IPS-NIHi11 (cell line): Measurements from ENCODE around the gene FKBP5.

ENCODE experiments used
- DNase-seq: peaks from one replicate; pipeline ENCODE4 v3.0.0; 2012; ENCODE audit warnings: mixed read lengths, low spot score

Gene FKBP5

DNA sequence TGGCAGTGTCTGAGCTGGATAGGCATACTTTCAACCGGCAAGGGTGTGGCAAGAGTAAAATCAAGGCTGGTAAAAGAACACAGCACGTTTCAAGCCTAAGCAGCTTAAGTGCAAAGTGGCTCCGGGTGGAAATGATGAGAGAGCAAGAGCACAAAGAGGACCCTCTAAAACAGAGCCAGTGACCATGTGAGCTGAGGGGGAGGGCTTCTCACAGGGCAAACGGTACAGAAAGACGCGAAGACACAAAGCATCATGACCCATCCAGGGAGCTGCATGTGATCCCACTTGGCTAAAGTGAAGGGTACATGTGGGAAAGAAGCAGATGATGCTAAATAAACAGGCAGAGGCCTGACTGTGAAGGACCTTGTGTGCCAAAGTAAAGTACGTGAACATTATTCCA is 25.7 kb downstream of the FKBP5 start:
- no peak for DNase-seq

DNA sequence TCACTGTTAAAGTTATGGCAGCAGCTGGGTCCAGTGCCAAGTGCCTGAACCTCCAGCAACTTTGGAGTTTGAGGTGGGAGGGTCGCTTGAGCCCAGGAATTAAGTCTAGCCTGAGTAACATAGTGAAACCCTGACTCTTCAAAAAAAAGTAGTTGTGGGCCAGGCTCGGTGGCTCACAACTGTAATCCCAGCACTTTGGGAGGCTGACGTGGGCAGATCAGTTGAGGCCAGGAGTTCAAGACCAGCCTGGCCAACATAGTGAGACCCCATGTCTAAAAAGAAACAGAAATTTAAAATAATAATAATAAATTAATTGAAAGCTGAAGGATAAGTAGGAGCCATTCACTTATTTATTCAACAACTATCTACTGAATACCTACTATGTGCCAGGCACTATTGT is 33.8 kb downstream of the FKBP5 start:
- DNase-seq: no peak

DNA sequence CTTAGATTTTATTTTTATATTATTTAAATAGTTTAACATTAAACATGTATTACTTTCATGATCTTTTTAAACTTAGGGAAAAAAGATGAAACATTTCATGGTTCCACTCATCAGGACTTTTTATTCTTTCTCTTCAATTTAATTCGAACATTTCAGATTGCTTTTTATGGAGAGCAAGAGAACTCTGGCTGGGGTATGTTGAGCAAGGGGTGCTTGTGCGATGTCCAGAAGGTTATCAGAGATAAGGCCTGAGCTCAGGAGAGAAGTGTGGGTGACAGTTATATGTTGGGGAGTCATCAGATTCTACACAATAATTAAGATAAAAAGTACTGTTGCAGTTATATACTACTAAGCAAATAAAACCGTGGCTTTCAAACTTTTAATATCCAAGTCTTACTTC is 37.5 kb downstream of the FKBP5 start:
- DNase-seq: no peak

DNA sequence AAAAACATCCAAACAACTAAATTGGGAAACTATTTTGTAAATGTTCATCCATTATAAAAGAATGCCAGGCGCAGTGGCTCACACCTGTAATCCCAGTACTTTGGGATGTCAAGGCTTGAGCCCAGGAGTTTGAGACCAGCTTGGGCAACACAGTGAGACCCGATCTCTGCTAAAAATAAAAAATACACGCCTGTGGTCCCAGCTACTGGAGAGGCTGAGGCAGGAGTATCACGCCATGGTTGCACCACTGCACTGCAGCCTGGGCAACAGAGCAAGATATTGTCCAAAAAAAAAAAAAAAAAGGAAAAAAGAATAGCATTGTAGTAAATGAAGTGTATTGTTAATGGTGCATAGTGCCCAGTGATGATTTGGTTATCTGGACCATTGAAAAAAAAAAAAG is 38.7 kb downstream of the FKBP5 start:
- DNase-seq: no peak

DNA sequence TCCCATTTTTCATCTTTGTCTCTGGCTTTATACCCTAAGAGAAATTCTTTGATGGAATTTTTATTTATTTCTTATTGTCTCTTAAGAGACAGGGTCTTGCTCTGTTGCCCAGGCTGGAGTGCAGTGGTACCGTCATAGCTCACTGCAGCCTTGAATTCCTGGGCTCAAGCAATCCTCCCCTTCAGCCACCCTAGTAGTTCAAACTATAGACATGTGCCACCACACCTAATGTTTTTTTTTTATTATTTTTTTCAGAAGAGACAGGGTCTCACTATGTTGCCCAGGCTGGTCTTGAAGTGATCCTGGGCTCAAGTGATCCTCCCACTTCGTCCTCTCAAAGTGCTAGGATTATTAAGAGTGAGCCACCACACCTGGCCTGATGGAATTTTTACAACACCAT is 40.5 kb downstream of the FKBP5 start:
- DNase-seq: no peak

DNA sequence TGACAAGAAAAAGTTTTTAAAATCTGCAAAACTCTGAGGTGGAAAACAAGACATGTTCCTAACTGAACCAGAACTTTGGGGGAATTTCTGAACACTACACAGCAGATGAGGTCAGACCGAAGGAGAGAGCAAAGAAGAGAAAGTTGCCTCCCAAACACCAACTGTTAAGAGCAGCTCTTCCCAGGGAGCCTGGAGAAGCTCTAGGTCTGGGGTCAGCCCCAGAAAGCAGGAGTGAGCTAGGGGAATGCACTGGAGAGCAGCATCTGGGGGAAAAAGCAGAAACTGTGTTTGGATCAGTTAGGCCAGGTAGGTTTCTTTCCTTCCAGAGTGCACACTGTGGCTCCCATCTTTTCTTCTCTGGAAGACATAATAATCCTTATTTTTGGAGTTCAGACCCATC is 41.3 kb downstream of the FKBP5 start:
- DNase-seq: no peak

DNA sequence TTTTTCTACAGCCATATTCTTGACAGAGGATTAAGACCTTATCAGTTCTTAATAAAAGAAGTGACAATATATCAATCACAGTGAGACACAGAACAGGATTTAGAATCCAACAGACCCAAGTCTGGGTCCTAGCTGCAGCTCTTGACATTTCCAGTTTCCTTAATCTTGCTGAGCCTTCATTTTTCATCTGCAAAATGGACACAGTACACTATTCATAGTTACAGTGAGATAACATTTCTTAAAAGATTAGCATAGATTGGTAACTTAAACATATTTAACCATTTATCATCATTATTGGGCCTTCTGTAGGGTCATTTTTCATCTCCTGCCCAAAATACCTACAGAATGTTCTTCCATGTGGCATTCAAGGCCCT is 45.6 kb downstream of the FKBP5 start:
- DNase-seq: no peak

- DNase-seq: no peak
Observed at GRCh38 chr6:35642471-35643161, 46.1 kb downstream of the FKBP5 start.

DNA sequence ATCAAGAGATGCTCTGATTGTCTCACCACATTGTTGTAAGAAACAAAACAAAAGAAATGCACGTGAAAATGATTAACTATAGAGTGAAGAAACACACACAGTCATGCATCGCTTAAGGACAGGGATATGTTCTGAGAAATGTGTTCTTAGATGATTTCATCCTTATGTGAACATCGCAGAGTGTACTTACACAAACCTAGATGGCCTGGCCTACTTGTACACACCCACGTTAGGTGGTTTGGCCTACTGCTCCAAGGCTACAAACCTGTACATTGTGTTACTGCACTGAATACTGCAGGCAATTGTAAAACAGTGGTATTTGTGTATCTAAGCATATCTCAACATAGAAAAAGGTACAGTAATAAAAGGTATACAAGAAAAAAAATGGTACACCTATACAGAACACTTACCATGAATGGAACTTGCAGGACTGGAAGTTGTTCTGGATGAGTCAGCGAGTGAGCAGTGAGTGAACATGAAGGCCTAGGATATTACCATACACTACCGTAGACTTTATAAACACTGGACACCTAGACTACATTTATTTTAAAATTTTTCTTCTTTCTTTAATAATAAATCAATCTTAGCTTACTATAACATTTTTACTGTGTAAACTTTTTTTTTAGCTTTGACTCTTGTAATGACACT is 48.6 kb downstream of the FKBP5 start:
- no peak for DNase-seq

- no peak for DNase-seq
Observed at GRCh38 chr6:35638679-35639078, 50.0 kb downstream of the FKBP5 start.

DNA sequence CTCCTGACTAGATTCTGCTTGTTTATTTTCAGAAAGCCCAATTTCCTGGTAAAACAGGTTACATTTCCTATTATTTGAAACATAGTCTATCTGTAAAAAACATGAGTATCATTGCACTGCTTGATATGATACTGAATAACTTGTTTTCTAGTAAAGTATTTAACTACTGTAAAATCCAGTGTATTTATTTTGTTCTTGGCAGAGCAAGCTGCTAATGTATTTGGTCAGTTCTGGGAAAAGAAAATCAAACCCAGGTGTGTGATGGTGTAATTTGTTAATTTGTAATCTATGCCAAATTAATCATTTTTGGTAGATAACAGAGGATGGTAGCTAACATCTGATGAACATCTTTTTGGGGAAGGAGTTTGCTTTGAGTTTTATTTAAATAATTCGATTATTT is 50.8 kb downstream of the FKBP5 start:
- DNase-seq: no peak

GRCh38 chr6:35635601-35636597 is 52.8 kb downstream of the FKBP5 start:
- no peak for DNase-seq

DNA sequence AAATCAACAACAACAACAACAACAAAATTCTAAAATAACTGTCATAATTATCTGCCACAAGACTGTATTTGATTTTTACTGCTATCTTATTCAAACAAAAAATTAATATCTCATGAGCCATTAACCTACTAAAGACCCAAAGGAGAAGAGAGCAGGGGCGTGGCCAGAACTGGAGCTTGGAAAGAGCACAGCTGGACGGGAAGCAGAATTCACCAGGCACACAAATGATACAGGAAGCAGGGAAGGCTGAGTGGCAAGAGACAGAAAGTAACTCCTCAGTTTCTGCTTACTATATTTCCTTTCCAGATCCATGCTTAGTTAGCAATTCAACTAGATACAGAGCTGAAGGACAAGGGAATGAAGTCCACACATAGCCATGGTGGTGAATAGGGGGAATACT is 54.4 kb downstream of the FKBP5 start:
- DNase-seq: no peak

DNA sequence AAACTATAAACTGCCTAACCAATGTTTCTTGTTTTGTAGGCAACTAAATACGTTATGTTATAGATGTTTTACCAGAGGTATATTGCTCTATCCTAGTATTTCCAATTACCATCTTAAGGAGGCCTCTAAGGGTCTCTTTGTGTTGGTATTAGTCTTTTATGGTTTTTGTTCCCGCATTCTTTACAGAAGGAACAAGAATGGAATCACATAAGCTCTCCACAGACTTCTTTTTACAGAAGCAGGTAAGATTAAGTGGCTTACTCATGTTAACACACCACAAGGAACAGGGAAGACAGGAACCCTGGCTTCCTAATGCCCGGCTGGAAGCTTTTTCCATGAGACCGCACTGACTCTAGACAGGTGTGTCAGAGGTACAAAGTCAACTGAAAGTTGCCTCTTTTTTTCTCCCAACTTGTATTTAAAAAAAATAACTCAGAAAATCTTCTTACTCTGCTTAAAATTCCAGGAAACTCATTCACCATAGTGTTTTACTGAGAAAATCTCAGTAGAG is 55.1 kb downstream of the FKBP5 start:
- no peak for DNase-seq

DNA sequence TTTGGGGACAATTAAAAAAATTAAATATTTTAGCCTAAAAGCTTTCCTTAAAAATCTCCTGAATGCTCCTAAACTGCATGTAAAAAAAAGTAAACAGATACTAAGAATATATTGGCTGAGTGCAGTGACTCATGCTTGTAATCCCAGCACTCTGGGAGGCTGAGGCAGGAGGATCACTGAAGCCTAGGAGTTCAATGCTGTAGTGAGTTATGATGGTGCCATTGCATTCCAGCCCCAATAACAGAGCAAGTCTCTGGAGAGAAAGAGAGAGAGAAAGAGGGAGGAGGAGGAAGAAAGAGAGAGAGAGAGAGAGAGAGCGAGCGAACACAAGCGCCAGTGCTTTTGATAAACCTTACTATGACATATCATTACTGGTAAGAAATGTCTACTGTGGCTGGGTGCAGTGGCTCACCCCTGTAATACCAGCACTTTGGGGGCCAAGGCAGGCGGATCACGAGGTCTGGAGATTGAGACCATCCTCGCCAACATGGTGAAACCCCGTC is 58.8 kb downstream of the FKBP5 start:
- DNase-seq: no peak

GRCh38 chr6:35626401-35626800 is 62.3 kb downstream of the FKBP5 start:
- DNase-seq: no peak

DNA sequence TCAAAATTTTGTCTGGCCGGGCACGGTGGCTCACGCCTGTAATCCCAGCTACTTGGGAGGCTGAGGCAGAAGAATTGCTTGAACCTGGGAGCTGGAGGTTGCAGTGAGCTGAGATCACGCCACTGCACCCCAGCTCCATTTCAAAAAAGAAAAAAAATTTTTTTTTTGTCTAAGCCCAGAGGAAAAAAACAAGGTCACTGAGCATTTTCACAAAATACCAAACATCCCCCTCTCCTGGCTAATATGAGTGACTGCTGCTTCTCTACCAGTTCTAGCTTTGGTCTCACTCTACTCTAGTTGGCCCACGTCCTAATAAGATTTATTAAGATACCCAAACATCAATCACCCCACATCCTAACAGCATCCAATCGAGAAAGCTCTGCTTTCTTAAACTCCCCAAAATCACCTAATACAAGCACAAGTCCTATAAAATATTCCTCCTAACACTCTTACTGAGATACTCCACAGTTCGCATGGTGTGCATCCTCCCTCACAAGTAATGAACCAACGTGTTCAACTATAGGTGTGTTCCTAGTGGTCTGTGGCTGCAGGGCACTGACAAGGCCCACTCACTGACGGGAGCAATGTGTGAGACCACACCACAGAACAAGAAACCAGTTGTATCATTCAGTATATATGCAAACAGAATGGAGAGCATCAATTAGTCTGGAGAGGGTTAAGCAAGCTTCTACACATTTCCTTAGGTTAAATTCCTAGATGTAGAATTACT is 64.2 kb downstream of the FKBP5 start:
- DNase-seq: no peak

DNA sequence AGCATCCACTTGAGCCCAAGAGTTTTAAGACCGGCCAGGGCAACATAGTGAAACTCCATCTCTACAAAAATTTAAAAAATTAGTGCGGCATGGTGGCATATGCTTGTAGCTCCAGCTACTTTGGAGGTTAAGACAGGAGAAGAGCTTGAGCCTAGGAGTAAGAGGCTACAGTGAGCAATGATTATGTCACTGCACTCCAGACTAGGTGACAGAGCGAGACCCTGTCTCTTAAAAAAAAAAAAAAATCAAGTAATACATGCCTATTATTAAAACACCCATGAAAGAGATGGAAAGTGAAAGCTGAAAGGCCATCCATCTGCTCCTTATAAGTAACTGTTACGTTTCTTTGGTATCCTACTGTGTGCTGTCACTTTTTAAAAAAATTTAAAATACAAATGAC is 66.4 kb downstream of the FKBP5 start:
- no peak for DNase-seq

GRCh38 chr6:35620706-35621105 is 68.0 kb downstream of the FKBP5 start:
- no peak for DNase-seq

DNA sequence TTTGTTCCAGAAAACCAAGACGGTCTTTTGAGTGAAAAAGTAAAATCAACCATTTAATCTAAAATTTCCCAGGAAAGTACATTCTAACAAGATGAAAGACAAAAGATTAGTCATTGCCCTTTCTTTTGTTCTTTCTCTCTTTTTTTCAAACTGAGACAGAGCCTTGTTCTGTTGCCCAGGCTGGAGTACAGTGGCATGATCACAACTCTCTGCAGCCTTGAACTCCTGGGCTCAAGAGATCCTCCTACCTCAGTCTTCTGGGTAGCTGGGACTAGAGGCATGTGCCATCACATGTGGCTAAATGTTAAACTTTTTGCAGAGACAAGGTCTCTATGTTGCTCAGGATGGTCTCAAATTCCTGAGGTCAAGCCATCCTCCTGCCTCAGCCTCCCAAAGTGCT is 75.0 kb downstream of the FKBP5 start:
- no peak for DNase-seq

DNA sequence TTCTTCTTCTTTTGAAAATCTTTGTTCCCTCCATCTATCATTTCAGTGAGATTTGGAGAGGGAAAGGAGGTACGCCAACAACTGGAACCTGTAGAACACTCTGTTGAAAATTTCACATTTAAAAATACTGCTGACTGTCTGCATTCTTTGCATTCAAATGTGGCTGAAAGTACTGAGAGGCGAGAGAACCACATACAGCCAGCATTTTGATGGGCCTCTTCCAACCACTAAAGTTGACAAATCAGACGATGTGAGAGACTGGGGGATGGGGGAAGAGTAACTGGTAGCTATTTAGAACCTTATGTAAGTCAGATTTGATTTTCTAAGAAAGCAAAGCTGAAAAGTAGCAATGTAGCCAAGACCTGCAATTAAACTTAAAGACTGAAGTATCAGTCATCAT is 77.5 kb downstream of the FKBP5 start:
- no peak for DNase-seq

GRCh38 chr6:35610830-35611229 is 77.9 kb downstream of the FKBP5 start:
- DNase-seq: no peak
